GM19455 (cell line): ENCODE results near the gene LRP1B.

Experiments
- ATAC-seq: cut with Tn5 transposase; IDR thresholded peaks from one replicate; pipeline ENCODE4 v1.9.1; 2021; ENCODE audit not compliant: unreplicated experiment

Gene LRP1B

GRCh38 chr2:140770645-140771044, 1360.2 kb downstream of the LRP1B start:
- no peak for ATAC-seq

GRCh38 chr2:140761807-140762206, 1369.0 kb downstream of the LRP1B start:
- no peak for ATAC-seq

- no peak for ATAC-seq
Observed at GRCh38 chr2:140759426-140760156, 1371.2 kb downstream of the LRP1B start.

- peak; percentile 96 for ATAC-seq
Observed at GRCh38 chr2:140747665-140748064, 1383.2 kb downstream of the LRP1B start.

- ATAC-seq, result no peak
Observed at GRCh38 chr2:140747090-140747489, 1383.7 kb downstream of the LRP1B start.

- ATAC-seq, result no peak
Observed at GRCh38 chr2:140744379-140744778, 1386.4 kb downstream of the LRP1B start.

- no peak for ATAC-seq
Observed at GRCh38 chr2:140737006-140737405, 1393.8 kb downstream of the LRP1B start.

GRCh38 chr2:140734992-140735391, 1395.8 kb downstream of the LRP1B start:
- ATAC-seq, result no peak

- ATAC-seq, result no peak
Observed at GRCh38 chr2:140718999-140719398, 1411.8 kb downstream of the LRP1B start.

GRCh38 chr2:140717481-140717880, 1413.3 kb downstream of the LRP1B start:
- no peak for ATAC-seq

GRCh38 chr2:140714586-140714985, 1416.2 kb downstream of the LRP1B start:
- no peak for ATAC-seq

- no peak for ATAC-seq
Observed at GRCh38 chr2:140711867-140712266, 1418.9 kb downstream of the LRP1B start.

- no peak for ATAC-seq
Observed at GRCh38 chr2:140701726-140702125, 1429.1 kb downstream of the LRP1B start.

- no peak for ATAC-seq
Observed at GRCh38 chr2:140698636-140699035, 1432.2 kb downstream of the LRP1B start.

- ATAC-seq, result no peak
Observed at GRCh38 chr2:140696449-140696848, 1434.4 kb downstream of the LRP1B start.

GRCh38 chr2:140695155-140695554, 1435.7 kb downstream of the LRP1B start:
- ATAC-seq, result no peak

GRCh38 chr2:140687825-140688224, 1443.0 kb downstream of the LRP1B start:
- no peak for ATAC-seq

- no peak for ATAC-seq
Observed at GRCh38 chr2:140683658-140684057, 1447.2 kb downstream of the LRP1B start.

GRCh38 chr2:140680862-140681261, 1450.0 kb downstream of the LRP1B start:
- ATAC-seq, result no peak

- no peak for ATAC-seq
Observed at GRCh38 chr2:140679752-140680151, 1451.1 kb downstream of the LRP1B start.

GRCh38 chr2:140669911-140670310, 1460.9 kb downstream of the LRP1B start:
- no peak for ATAC-seq

GRCh38 chr2:140667203-140667602, 1463.6 kb downstream of the LRP1B start:
- ATAC-seq, result no peak

GRCh38 chr2:140662504-140662903, 1468.3 kb downstream of the LRP1B start:
- ATAC-seq, result no peak
